Measurements from ENCODE around the gene POLA2.
"Not testable (repeated sequence)": the region's sequence is repeated elsewhere in the genome, so short reads cannot be mapped to it uniquely, and the experiment has no call there.

DNA sequence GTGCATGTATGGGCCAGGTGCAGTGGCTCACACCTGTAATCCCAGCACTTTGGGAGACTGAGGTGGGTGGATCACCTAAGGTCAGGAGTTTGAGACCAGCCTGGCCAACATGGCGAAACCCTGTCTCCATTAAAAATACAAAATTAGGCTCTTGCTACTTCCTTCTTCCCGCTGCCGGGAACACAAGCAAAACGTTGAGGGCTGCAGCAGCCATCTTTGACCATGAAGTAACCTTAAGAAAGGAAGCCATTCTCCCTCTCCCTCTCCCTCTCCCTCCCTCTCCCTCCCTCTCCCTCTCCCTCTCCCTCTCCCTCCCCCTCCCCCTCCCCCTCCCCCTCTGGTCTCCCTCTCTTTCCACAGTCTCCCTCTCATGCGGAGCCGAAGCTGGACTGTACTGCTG lies 23.5 kb upstream of the POLA2 start:
- TF ChIP-seq, protein P1, sequence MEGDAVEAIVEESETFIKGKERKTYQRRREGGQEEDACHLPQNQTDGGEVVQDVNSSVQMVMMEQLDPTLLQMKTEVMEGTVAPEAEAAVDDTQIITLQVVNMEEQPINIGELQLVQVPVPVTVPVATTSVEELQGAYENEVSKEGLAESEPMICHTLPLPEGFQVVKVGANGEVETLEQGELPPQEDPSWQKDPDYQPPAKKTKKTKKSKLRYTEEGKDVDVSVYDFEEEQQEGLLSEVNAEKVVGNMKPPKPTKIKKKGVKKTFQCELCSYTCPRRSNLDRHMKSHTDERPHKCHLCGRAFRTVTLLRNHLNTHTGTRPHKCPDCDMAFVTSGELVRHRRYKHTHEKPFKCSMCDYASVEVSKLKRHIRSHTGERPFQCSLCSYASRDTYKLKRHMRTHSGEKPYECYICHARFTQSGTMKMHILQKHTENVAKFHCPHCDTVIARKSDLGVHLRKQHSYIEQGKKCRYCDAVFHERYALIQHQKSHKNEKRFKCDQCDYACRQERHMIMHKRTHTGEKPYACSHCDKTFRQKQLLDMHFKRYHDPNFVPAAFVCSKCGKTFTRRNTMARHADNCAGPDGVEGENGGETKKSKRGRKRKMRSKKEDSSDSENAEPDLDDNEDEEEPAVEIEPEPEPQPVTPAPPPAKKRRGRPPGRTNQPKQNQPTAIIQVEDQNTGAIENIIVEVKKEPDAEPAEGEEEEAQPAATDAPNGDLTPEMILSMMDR (IDR thresholded peaks at IDR 0.05) = not testable (repeated sequence)
- not testable (repeated sequence) for TF ChIP-seq POLR2AphosphoS5 (IDR thresholded peaks at IDR 0.05; ENCODE audit: low read depth, low read length)

Measured in Panc1 (cell line).